Measurements from ENCODE around the gene ZMAT2. TPM values are rescaled to one million over a fixed set of nuclear protein-coding genes. Genes with fewer than 3 reads are reported as not detected.
"Not testable (repeated sequence)": the region's sequence is repeated elsewhere in the genome, so short reads cannot be mapped to it uniquely, and the experiment has no call there.

The ZMAT2 gene
- total RNA-seq, 1 experiment from 2014 or later = 62.2 TPM

DNA sequence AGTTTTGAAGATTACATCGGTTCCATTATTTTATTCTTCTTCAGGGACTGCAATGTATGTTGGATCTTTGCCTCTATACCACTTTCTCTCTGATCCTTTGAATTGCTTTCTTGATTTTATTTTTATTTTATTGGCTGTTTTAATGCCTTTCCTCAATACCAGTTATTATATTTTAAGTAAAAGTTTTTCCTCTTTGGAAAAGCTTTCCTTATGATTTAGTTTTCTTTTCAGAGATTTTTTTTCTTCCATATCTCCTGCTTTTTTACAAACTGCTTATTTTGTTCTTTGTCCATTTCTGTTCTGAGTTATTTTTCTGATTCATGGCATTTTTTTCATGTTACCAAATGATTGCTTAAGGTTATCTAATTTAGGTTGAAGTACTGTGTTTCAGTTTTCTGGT lies 11.5 kb downstream of the ZMAT2 start:
- CTCF ChIA-PET = interaction anchor here (0.6 to 1.1 kb wide), 2 partner anchors 45 to 76 kb away, joined by 3 to 6 read pairs; no protein-coding TSS in a partner anchor
- H3K4me3 ChIP-seq (ENCODE audit: low read depth in 2 of 2, low read length in 2 of 2) = peak overlapping the region in 1 of 2 experiments; percentile 68; a peak in 3 of 4 replicates
- H3K27ac ChIP-seq (ENCODE audit: low read length) = no peak overlapping the region; the same call in 1 of the 2 replicates

DNA sequence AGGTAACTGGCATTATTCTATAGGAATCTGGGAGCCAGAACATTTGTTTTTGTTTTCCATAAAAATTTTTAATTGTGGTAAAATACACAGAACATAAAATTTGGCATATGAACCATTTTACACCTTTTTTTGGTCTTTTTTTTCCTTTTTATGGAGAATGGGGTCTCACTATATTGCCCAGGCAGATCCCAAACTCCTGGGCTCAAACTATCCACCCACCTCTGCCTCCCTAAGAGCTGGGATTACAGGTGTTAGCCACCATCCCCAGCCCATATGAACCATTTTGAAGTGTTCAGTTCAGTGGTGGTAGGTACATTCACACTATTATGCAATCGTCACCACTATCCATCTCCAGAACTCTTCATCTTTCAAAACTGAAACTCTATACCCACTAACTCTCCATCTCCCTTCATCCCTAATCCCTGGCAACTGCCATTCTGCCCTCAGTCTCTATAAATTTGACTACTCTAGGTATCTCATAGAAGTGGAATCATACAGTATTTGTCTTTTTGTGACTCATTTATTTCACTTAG lies 13.4 kb downstream of the ZMAT2 start:
- H3K4me1 ChIP-seq (ENCODE audit: control insufficient read depth, insufficient read depth, low read length) = no peaks in the 10 kb centered on the region
- intact Hi-C loops (cut with micrococcal nuclease; ENCODE audit: unreplicated experiment) (loop anchor here (10.0 kb wide), 1 partner anchor 139 kb away; no protein-coding TSS in a partner anchor), in situ Hi-C loops (cut with HindIII; ENCODE audit: low pct_unique_long_range_greater_than_20kb, low sequenced_read_pairs) (no loop called here)
- CTCF ChIA-PET = no interaction called here
- DNase-seq (ENCODE audit: low read depth, low spot score) (no peak), ATAC-seq (no peak)
- H3K36me3 ChIP-seq (ENCODE audit: control insufficient read depth, insufficient read depth, low read length) = no peaks in the 10 kb centered on the region
- POLR2A ChIA-PET = no interaction called here
- H3K27me3 ChIP-seq (ENCODE audit: control insufficient read depth, insufficient read depth, low read length) = no peaks in the 10 kb centered on the region
- BruUV-seq (replicated peaks) = no TSS peak
- no peaks in the 10 kb centered on the region for H3K9me3 ChIP-seq (ENCODE audit: control insufficient read depth, insufficient read depth, low read depth, low read length)
- H3K27ac ChIP-seq (ENCODE audit: low read length) = no peak overlapping the region
- no peak for TF ChIP-seq SIN3A (IDR thresholded peaks at IDR 0.05; ENCODE audit: borderline replicate concordance, insufficient read depth, low read depth, low read length)
- H3K4me3 ChIP-seq (ENCODE audit: low read depth in 2 of 2, low read length in 2 of 2) = no peak overlapping the region

More for the DNA sequence above, 11.5 kb downstream of the ZMAT2 start:
- Histone ChIP-seq H3K9me3 (ENCODE audit: control insufficient read depth, insufficient read depth, low read depth, low read length) (no peaks in the 10 kb centered on the region), H3K36me3 (ENCODE audit: control insufficient read depth, insufficient read depth, low read length) (no peaks in the 10 kb centered on the region), H3K4me1 (ENCODE audit: control insufficient read depth, insufficient read depth, low read length) (no peaks in the 10 kb centered on the region), H3K27me3 (ENCODE audit: control insufficient read depth, insufficient read depth, low read length) (no peaks in the 10 kb centered on the region)
- POLR2A ChIA-PET = interaction anchor here (0.6 to 1.4 kb wide), 4 partner anchors 8 to 1637 kb away, joined by 3 to 10 read pairs (median 4); partner anchors contain the start of gene ZMAT2
- intact Hi-C loops (cut with micrococcal nuclease; ENCODE audit: unreplicated experiment) (loop anchor here (10.0 kb wide), 1 partner anchor 137 kb away; no protein-coding TSS in a partner anchor), in situ Hi-C loops (cut with HindIII; ENCODE audit: low pct_unique_long_range_greater_than_20kb, low sequenced_read_pairs) (no loop called here)
- ATAC-seq (no peak), DNase-seq (ENCODE audit: low read depth, low spot score) (no peak)
- no TSS peak for BruUV-seq (replicated peaks)
- TF ChIP-seq, protein P1, sequence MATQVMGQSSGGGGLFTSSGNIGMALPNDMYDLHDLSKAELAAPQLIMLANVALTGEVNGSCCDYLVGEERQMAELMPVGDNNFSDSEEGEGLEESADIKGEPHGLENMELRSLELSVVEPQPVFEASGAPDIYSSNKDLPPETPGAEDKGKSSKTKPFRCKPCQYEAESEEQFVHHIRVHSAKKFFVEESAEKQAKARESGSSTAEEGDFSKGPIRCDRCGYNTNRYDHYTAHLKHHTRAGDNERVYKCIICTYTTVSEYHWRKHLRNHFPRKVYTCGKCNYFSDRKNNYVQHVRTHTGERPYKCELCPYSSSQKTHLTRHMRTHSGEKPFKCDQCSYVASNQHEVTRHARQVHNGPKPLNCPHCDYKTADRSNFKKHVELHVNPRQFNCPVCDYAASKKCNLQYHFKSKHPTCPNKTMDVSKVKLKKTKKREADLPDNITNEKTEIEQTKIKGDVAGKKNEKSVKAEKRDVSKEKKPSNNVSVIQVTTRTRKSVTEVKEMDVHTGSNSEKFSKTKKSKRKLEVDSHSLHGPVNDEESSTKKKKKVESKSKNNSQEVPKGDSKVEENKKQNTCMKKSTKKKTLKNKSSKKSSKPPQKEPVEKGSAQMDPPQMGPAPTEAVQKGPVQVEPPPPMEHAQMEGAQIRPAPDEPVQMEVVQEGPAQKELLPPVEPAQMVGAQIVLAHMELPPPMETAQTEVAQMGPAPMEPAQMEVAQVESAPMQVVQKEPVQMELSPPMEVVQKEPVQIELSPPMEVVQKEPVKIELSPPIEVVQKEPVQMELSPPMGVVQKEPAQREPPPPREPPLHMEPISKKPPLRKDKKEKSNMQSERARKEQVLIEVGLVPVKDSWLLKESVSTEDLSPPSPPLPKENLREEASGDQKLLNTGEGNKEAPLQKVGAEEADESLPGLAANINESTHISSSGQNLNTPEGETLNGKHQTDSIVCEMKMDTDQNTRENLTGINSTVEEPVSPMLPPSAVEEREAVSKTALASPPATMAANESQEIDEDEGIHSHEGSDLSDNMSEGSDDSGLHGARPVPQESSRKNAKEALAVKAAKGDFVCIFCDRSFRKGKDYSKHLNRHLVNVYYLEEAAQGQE (IDR thresholded peaks at IDR 0.05; ENCODE audit: insufficient read depth in 1 of 2, low read depth in 2 of 2, low read length in 1 of 2) = no peak
- TF ChIP-seq, protein P2, sequence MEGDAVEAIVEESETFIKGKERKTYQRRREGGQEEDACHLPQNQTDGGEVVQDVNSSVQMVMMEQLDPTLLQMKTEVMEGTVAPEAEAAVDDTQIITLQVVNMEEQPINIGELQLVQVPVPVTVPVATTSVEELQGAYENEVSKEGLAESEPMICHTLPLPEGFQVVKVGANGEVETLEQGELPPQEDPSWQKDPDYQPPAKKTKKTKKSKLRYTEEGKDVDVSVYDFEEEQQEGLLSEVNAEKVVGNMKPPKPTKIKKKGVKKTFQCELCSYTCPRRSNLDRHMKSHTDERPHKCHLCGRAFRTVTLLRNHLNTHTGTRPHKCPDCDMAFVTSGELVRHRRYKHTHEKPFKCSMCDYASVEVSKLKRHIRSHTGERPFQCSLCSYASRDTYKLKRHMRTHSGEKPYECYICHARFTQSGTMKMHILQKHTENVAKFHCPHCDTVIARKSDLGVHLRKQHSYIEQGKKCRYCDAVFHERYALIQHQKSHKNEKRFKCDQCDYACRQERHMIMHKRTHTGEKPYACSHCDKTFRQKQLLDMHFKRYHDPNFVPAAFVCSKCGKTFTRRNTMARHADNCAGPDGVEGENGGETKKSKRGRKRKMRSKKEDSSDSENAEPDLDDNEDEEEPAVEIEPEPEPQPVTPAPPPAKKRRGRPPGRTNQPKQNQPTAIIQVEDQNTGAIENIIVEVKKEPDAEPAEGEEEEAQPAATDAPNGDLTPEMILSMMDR (IDR thresholded peaks at IDR 0.05) = no peak
- TF ChIP-seq POLR2AphosphoS5 (IDR thresholded peaks at IDR 0.05; ENCODE audit: low read depth, low read length) = no peak
- no peak for TF ChIP-seq TCF7L2 (IDR thresholded peaks at IDR 0.05; ENCODE audit: low read depth, low read length)
- no peak for TF ChIP-seq SIN3A (IDR thresholded peaks at IDR 0.05; ENCODE audit: borderline replicate concordance, insufficient read depth, low read depth, low read length)

GRCh38 chr5:140716238-140716637 lies 16.0 kb downstream of the ZMAT2 start:
- DNase-seq (ENCODE audit: low read depth, low spot score); CTCF ChIA-PET; H3K4me1 ChIP-seq (ENCODE audit: control insufficient read depth, insufficient read depth, low read length); H3K36me3 ChIP-seq (ENCODE audit: control insufficient read depth, insufficient read depth, low read length); H3K4me3 ChIP-seq (ENCODE audit: low read depth in 2 of 2, low read length in 2 of 2); BruUV-seq (replicated peaks); H3K9me3 ChIP-seq (ENCODE audit: control insufficient read depth, insufficient read depth, low read depth, low read length); H3K27ac ChIP-seq (ENCODE audit: low read length); in situ Hi-C loops (cut with HindIII; ENCODE audit: low pct_unique_long_range_greater_than_20kb, low sequenced_read_pairs); H3K27me3 ChIP-seq (ENCODE audit: control insufficient read depth, insufficient read depth, low read length); POLR2A ChIA-PET; ATAC-seq: not testable (repeated sequence)
- intact Hi-C loops (cut with micrococcal nuclease; ENCODE audit: unreplicated experiment) = loop anchor here (10.0 kb wide), 1 partner anchor 141 kb away; no protein-coding TSS in a partner anchor

Data from Panc1 (cell line).